Coronary artery (tissue), 2 donors: ENCODE data around the gene ALDOA.

ENCODE experiments used
- DNase-seq: peaks from one replicate; pipeline ENCODE4 v3.0.0-alpha.2; 2017; ENCODE audit warnings: low spot score
- H3K27ac ChIP-seq, 2 donors: fragments of 200-600 bp; sonication (generic); one replicate each; pipeline ENCODE4 v1.5.1; 2016 to 2019
- H3K4me3 ChIP-seq: fragments of 200-600 bp; sonication (generic); 2 replicates; pipeline ENCODE4 v1.5.1; 2016; ENCODE audit warnings: mild to moderate bottlenecking, moderate library complexity
- CTCF ChIP-seq: fragments of 200-600 bp; sonication (generic); IDR thresholded peaks from one replicate; pipeline ENCODE4 v1.5.1; 2019; ENCODE audit warnings: antibody characterized with exemption

Gene ALDOA

GRCh38 chr16:30119428-30119827, 53.9 kb downstream of the ALDOA start:
- no peak for DNase-seq
- no peak overlapping the region for H3K27ac ChIP-seq
- TF ChIP-seq CTCF = no peak
- H3K4me3 ChIP-seq = no peak overlapping the region
